ENCODE results near the gene SLC1A6.
"Not testable (repeated sequence)": the region's sequence is repeated elsewhere in the genome, so short reads cannot be mapped to it uniquely, and the experiment has no call there.

The SLC1A6 gene

DNA sequence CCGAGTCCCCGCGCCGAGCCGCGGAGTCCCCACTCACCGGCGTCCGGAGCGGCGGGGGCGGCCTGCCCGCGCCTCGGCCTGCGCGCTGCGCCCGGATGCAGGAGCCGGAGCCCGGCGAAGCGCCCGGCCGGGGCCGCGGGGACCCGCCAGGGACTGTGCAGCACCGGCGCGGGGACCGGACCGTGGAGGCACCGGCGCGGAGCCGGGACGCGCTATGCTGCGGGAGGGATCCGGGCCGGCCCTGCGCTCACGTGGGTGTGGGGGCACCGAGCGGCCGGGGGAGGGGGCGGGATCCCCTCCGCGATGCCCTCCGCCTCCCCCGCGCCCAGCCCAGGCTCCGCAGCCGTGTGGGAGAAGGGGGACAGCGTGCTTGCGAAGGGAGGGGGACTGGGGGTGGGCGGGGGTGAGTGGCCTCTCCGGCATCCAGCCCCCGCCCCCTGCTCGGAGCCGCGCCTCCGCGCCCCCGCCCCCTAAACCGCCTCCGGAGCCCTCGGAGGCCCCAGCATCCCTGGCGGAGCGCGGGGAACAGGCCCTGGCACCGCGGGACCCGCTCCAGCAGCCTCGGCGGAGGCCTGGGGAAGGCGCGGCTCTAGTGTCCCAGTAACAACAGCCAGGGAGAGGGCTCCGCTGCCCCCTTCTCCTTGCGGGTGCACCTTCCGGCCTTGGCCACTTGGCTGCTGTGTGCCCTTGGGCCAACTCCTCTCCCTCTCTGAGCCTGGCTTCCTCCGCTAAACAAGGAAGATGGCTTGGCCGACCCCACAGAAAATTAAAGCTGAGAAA is at the start of gene SLC1A6:
TSS of gene SLC1A6 (minus strand) at position 389 of the 780 bp plus-strand sequence. CDS start 6,954 bp downstream, outside the sequence.
- Mint-ChIP-seq H3K4me1 (ENCODE audit: low read depth) (peaks cover 1% of the 10 kb centered on the region), H3K27ac (no peak within 1 kb of the TSS), H3K27me3 (ENCODE audit: low read depth) (peaks cover 31% of the 10 kb centered on the region), H3K9me3 (no peaks in the 10 kb centered on the region), H3K36me3 (ENCODE audit: low read depth) (no peaks in the 10 kb centered on the region), H3K4me3 (no peak within 1 kb of the TSS)

DNA sequence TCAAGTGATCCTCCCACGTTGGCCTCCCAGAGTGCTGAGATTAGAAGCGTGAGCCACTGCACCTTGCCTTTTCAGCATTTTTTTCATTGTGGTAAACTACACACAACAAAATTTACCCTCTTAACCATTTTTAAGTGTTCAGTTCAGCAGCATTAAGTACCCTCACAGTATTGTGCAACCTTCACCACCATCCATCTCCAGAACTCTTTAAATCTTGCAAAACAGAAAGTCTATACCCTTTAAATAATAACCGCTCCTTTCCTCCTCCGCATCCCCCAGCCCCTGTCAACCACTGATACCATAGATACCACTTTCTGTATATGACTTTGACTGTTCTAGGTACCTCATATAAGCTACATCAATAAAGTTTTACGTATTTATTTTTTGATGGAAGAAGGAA is 48.8 kb upstream of the SLC1A6 start:
- Mint-ChIP-seq H3K36me3 (ENCODE audit: low read depth) (no peaks in the 10 kb centered on the region), H3K27ac (no peak overlapping the region), H3K27me3 (ENCODE audit: low read depth) (no peaks in the 10 kb centered on the region), H3K4me3 (no peak overlapping the region), H3K9me3 (no peaks in the 10 kb centered on the region), H3K4me1 (ENCODE audit: low read depth) (no peaks in the 10 kb centered on the region)

DNA sequence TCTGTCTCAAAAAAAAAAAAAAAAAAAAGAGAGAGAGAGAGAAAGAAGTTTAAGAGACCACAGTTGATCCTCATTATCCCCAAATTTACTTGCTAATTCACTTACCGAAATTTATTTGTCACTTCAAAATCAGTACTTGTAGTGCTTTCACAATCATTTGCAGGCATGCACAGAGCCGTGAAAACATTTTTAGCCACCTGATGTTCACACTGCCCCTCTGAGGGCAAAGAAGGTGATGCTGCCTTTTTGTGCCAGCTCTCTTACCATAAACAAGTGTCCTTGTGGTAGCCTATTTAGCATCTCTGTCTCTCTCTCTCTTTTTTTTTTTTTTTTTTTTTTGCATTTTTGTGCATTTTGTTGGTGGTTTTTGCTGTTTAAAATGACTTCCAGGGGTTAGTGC is 45.6 kb upstream of the SLC1A6 start:
- no peaks in the 10 kb centered on the region for H3K4me1 Mint-ChIP-seq (ENCODE audit: low read depth)
- no peak overlapping the region for H3K27ac Mint-ChIP-seq
- H3K4me3 Mint-ChIP-seq, result no peak overlapping the region
- no peaks in the 10 kb centered on the region for H3K36me3 Mint-ChIP-seq (ENCODE audit: low read depth)
- H3K27me3 Mint-ChIP-seq (ENCODE audit: low read depth), result no peaks in the 10 kb centered on the region
- no peaks in the 10 kb centered on the region for H3K9me3 Mint-ChIP-seq

DNA sequence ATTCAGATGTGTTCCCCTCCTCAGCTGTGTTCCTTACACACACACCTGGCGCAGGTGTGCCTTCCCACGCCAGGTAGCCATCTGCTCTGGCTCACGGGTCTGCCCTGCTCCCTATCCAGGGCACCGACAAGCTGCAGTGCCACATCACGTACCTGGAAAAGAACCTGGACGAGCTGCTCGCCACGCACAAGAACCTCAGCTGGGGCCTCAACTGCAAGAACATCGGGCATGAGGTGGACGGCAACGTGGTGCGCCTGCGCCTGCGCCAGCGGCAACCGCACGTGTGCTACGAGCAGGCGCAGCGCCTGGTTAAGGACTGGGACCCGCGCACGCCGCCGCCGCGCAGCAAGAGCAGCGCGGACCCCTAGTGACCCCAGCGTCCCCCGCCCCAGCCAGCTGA is 43.1 kb upstream of the SLC1A6 start:
- Mint-ChIP-seq H3K36me3 (ENCODE audit: low read depth) (no peaks in the 10 kb centered on the region), H3K4me3 (no peak overlapping the region), H3K27me3 (ENCODE audit: low read depth) (no peaks in the 10 kb centered on the region), H3K9me3 (no peaks in the 10 kb centered on the region), H3K27ac (no peak overlapping the region), H3K4me1 (ENCODE audit: low read depth) (no peaks in the 10 kb centered on the region)

DNA sequence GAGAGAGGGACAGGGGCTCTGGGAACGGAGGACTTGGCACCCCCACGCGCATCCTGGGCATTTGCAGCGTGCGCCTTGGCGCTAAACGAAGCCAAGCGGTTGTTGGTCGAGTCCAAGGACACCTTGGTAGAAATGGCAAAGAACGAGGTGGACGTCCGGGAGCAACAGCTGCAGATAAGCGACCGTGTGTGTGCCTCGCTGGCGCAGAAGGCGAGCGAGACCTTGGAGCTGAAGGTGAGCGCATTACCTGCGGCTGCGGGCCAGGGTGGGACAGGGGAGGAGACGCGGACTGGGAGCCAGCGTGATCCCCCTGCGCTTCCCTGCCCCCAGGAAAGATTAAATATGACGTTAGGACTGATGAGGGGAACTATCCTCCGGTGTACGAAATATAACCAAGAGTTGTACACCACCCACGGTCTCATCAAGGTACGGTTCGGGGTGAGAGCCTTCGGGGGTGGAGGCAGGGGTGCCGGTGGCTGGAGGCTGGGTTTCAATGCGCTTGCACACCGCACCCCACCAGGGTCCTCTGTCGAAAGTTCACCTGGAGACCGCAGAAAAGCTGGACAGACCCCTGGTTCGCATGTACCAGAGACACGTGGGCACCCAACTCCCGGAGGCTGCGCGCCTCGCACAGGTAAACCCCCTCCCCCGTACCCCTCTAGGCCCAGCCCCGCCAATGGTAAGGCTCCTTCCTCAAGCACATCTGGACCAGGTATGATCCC is 41.8 kb upstream of the SLC1A6 start:
- no peak overlapping the region for H3K4me3 Mint-ChIP-seq
- H3K27ac Mint-ChIP-seq, result no peak overlapping the region
- no peaks in the 10 kb centered on the region for H3K4me1 Mint-ChIP-seq (ENCODE audit: low read depth)
- H3K9me3 Mint-ChIP-seq, result no peaks in the 10 kb centered on the region
- H3K36me3 Mint-ChIP-seq (ENCODE audit: low read depth), result no peaks in the 10 kb centered on the region
- no peaks in the 10 kb centered on the region for H3K27me3 Mint-ChIP-seq (ENCODE audit: low read depth)

DNA sequence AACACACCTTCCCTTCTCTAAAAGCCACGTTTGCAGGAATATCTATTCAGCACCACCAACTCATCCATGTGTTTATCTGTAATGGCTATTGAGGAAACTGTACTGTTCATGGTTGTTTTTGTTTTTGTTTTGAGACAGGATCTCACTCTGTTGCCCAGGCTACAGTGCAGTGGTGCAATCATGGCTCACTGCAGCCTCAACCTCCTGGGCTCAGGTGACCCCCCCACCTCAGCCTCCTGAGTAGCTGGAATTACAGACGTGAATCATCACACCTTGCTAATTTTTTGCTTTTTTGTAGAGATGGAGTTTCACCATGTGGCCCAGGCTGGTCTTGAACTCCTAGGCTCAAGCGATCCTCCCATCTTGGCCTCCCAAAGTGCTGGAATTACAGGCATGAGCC is 39.2 kb upstream of the SLC1A6 start:
- not testable (repeated sequence) for H3K4me1 Mint-ChIP-seq (ENCODE audit: low read depth); H3K36me3 Mint-ChIP-seq (ENCODE audit: low read depth)

DNA sequence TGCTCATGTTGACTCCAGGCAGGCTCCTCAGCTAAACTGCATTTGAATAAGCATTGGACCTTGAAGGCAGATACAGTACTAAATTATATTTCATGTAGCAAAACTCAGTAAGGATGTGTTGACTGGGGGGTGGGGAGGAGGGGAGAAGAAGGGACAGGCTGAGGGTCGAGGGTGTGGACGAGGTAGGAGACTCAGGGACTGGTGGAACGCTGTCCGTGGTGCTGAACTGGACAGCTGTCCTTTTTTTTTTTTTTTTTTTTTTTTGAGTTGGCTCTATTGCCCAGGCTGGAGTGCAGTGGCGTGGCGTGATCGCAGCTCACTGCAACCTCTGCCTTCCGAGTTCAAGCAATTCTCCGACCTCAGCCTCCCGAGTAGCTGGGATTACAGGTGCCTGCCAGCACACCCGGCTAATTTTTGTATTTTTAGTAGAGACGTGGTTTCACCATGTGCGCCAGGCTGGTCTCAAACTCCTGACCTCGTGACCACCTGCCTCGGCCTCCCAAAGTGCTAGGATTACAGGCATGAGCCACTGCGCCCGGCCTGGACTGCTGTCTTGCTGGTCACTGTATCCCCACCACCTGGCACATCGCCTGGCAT is 36.4 kb upstream of the SLC1A6 start:
- H3K9me3 Mint-ChIP-seq, result no peaks in the 10 kb centered on the region
- no peaks in the 10 kb centered on the region for H3K4me1 Mint-ChIP-seq (ENCODE audit: low read depth)
- no peaks in the 10 kb centered on the region for H3K27me3 Mint-ChIP-seq (ENCODE audit: low read depth)
- H3K36me3 Mint-ChIP-seq (ENCODE audit: low read depth), result no peaks in the 10 kb centered on the region
- no peak overlapping the region for H3K4me3 Mint-ChIP-seq
- no peak overlapping the region for H3K27ac Mint-ChIP-seq

More for the DNA sequence above, 39.2 kb upstream of the SLC1A6 start:
- not testable (repeated sequence) for H3K9me3 Mint-ChIP-seq; H3K27ac Mint-ChIP-seq; H3K27me3 Mint-ChIP-seq (ENCODE audit: low read depth); H3K4me3 Mint-ChIP-seq

DNA sequence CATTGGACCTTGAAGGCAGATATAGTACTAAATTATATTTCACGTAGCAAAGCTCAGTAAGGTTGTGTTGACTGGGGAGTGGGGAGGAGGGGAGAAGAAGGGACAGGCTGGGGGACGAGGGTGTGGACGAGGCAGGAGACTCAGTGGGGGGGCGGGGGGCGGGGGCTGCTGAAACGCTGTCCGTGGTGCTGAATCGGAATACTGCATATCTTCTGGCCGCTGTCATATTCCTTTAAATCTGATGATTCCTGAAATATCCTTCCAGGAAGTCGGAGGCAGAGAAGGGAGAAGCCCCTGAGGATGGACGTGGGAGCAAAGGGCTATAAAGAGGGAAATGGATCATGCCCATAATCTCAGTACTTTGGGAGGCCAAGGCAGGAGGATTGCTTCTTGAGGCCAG is 34.9 kb upstream of the SLC1A6 start:
- H3K4me3 Mint-ChIP-seq, result no peak overlapping the region
- no peaks in the 10 kb centered on the region for H3K9me3 Mint-ChIP-seq
- peaks cover 5% of the 10 kb centered on the region for H3K27me3 Mint-ChIP-seq (ENCODE audit: low read depth)
- H3K4me1 Mint-ChIP-seq (ENCODE audit: low read depth), result no peaks in the 10 kb centered on the region
- H3K36me3 Mint-ChIP-seq (ENCODE audit: low read depth), result no peaks in the 10 kb centered on the region
- H3K27ac Mint-ChIP-seq, result no peak overlapping the region

DNA sequence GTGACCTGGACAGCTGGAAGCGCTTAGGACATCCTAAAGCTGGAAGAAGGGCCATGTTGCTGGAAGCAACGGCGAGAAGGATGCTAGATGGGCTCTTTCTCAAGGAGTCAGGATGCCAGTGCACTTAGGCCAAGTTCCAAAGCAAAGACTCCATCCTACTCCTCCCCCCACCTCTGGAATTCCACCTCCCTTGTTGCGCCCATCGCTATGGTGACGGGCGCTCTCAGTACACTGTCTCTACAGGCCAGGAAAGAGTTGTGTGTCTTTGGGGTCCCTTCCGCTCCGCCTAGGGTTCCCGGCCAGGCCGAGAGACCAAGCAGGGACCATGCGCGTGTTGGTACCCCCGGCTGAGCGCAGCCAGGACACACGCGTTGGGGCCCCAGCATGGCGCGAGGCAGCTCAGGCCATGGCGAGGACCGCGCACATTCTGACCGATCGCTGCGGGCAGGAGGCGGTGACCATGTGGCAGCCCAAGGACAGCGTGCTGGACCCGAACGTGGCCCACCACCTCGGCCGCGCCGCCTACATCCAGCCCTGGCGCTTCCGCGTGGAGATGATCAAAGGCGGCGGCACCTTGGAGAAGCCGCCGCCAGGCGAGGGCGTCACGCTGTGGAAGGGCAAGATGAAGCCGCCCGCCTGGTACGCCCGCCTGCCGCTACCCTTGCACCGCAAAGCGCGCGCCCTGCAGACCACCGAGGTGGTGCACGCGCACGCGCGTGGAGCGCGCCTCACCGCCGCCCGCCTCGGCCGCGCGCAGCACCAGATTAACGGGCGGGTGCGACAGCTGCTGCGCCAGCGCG is 31.0 kb upstream of the SLC1A6 start:
- H3K9me3 Mint-ChIP-seq, result no peaks in the 10 kb centered on the region
- no peak overlapping the region for H3K4me3 Mint-ChIP-seq
- H3K27me3 Mint-ChIP-seq (ENCODE audit: low read depth), result peaks cover 5% of the 10 kb centered on the region
- no peaks in the 10 kb centered on the region for H3K4me1 Mint-ChIP-seq (ENCODE audit: low read depth)
- H3K27ac Mint-ChIP-seq, result no peak overlapping the region
- no peaks in the 10 kb centered on the region for H3K36me3 Mint-ChIP-seq (ENCODE audit: low read depth)

DNA sequence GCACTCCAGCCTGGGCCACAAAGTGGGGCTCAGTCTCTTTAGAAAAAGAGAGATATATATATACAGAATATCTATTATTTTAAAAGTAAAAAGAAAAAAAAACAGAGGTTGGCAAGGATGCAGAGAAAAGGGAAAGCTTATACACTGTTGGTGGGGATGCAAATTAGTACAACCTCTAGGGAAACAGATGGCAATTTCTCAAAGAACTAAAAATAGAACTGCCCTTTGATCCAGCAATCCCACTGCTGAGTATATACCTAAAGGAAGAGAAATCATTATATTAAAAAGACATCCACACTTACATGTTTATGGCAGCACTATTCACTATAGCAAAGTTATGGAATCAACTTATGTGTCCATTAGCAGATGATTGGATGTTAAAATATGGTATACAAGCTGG is 28.6 kb upstream of the SLC1A6 start:
- H3K9me3 Mint-ChIP-seq, result no peaks in the 10 kb centered on the region
- no peaks in the 10 kb centered on the region for H3K4me1 Mint-ChIP-seq (ENCODE audit: low read depth)
- H3K27ac Mint-ChIP-seq, result no peak overlapping the region
- H3K27me3 Mint-ChIP-seq (ENCODE audit: low read depth), result peaks cover 5% of the 10 kb centered on the region
- H3K36me3 Mint-ChIP-seq (ENCODE audit: low read depth), result no peaks in the 10 kb centered on the region
- H3K4me3 Mint-ChIP-seq, result no peak overlapping the region

DNA sequence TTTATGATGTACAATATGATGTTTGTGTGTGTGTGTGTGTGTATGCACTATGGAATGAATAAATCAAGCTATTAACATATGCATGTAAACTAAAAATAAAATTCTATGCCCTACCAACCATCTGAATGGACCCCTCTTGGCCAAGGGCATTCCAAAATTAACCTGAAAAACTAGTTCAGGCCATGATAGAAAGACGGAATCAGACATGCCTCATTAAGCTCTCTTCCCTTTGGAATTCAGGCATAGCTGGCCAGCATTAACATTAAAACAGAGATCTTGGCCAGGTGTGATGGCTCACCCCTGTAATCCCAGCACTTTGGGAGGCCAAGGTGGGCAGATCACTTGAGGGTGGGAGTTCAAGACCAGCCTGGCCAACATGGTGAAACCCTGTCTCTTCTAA is 18.3 kb upstream of the SLC1A6 start:
- peaks cover 7% of the 10 kb centered on the region for H3K27me3 Mint-ChIP-seq (ENCODE audit: low read depth)
- H3K9me3 Mint-ChIP-seq, result no peaks in the 10 kb centered on the region
- H3K27ac Mint-ChIP-seq, result no peak overlapping the region
- no peak overlapping the region for H3K4me3 Mint-ChIP-seq
- H3K4me1 Mint-ChIP-seq (ENCODE audit: low read depth), result no peaks in the 10 kb centered on the region
- H3K36me3 Mint-ChIP-seq (ENCODE audit: low read depth), result no peaks in the 10 kb centered on the region

DNA sequence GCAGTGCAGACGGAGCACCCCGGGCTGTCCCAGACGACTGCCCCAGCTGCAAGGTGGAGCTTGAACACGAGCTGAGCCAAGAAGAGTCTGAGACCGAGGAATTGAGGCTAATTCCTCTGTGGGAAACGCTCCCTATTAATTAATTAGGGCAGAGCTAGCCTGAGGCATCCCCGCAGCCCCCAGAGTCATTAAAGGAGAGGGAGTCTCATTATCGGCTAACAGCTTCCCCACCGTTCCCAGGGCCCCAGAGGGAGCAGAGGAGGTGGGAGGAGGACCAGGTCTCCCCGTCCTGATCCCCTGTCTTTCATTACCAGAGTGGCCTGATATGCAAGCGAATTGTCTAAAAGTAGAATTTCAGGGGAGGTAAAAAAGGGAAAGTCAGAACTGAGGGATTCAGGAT is 13.1 kb upstream of the SLC1A6 start:
- Mint-ChIP-seq H3K27ac (no peak overlapping the region), H3K4me1 (ENCODE audit: low read depth) (no peaks in the 10 kb centered on the region), H3K27me3 (ENCODE audit: low read depth) (peaks cover 4% of the 10 kb centered on the region), H3K36me3 (ENCODE audit: low read depth) (no peaks in the 10 kb centered on the region), H3K4me3 (no peak overlapping the region), H3K9me3 (no peaks in the 10 kb centered on the region)

DNA sequence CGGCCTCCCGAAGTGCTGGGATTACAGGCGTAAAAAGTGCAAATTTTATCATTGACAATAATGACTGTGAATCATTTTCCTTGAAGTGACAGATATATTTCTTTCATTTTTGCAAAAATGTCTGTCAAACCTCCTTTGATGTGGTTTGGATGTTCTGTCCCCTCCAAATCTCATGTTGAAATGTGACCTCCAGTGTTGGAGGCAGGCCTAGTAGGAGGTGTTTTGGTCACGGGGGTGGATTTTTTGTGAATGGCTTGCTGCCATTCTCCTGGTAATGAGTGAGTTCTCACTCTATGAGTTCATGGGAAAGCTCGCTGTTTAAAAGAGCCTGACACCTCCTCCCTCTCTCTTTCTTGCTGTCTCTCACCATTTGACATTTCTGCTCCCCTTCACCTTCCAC is 5.5 kb upstream of the SLC1A6 start:
- H3K4me1 Mint-ChIP-seq (ENCODE audit: low read depth), result no peaks in the 10 kb centered on the region
- H3K4me3 Mint-ChIP-seq, result no peak overlapping the region
- H3K9me3 Mint-ChIP-seq, result no peaks in the 10 kb centered on the region
- no peaks in the 10 kb centered on the region for H3K36me3 Mint-ChIP-seq (ENCODE audit: low read depth)
- H3K27ac Mint-ChIP-seq, result no peak overlapping the region
- H3K27me3 Mint-ChIP-seq (ENCODE audit: low read depth), result peaks cover 12% of the 10 kb centered on the region

DNA sequence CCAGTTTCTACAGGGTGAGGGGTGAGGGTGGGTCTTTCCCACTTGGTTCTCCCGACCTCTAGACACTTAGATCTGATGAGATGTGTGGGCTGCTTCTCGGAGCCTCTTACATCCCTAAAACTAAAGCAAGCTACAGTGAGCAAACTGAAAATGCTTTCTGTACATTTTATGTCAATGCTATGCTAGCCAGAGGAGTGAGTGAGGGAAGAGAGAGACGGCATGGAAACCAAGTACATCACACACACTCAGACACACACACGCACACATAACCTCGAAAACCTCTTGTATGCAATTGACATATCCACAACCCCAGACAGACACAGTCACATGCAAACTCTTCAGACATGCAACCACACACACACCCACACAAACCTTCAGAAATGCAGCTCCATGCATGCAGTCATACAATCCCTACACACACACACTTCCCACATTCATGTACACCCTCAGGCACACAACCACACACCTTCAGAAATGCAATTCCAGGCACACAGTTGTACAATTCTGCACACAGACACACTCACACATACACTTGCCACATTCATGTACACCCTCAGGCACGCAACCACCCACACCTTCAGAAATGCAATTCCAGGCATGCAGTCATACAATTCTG is 1.4 kb downstream of the SLC1A6 start:
- peaks cover 1% of the 10 kb centered on the region for H3K4me1 Mint-ChIP-seq (ENCODE audit: low read depth)
- H3K36me3 Mint-ChIP-seq (ENCODE audit: low read depth), result no peaks in the 10 kb centered on the region
- H3K27me3 Mint-ChIP-seq (ENCODE audit: low read depth), result peaks cover 31% of the 10 kb centered on the region
- H3K4me3 Mint-ChIP-seq, result no peak overlapping the region
- H3K9me3 Mint-ChIP-seq, result no peaks in the 10 kb centered on the region
- no peak overlapping the region for H3K27ac Mint-ChIP-seq

All from T-helper 1 cell treated with Interleukin-12 subunit alpha and Interleukin-12 subunit beta and Interleukin-4 antibody, amounts not matched to agents 30 μg/mL and 1 μg/mL, for 36 hours (primary cell).